Hematopoietic multipotent progenitor cell treated with erythropoietin and hydrocortisone succinate and interleukin-3 and kit ligand, for 15 days (in vitro differentiated cells): Measurements from ENCODE around the gene USP5.
"Not testable (repeated sequence)": the region's sequence is repeated elsewhere in the genome, so short reads cannot be mapped to it uniquely, and the experiment has no call there.

Source experiments
- DNase-seq: peaks from one replicate; pipeline ENCODE4 v3.0.0-alpha.2; 2015; ENCODE audit warnings: low spot score

Gene USP5

DNA sequence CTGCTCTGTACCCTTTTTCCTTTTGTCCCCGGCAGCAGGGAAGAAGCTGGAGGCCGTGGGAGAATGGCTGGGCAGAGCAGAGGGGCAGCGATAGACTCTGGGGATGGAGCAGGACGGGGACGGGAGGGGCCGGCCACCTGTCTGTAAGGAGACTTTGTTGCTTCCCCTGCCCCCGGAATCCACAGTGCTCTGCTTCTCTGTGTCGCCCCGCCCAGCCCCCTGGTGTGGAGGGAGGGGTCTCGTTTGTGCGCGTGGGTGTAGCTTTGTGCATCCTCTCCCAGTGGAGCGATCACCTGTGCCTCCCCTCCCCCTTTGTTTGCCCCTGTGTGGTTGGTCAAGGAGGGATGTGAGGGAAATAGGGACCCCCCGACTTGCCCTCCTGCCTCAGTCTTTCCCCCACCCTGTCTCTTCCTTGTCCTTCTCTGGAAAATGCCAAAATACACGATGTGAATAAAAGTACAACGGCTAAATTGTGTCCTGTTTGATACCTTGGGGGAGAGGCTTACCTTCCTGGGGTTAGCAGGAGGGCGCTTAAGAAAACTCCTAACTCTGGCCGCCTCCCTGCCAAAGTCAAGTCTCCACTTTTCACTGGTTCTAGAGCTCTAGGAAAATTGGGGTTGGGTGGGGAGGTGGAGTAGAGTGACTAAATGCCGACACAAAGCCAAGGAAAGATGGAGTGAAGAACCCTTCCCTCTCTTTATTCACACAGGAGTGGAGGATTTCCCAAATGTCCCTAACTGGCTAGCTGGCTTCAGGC lies 14.4 kb downstream of the USP5 start:
- DNase-seq = no peak

DNA sequence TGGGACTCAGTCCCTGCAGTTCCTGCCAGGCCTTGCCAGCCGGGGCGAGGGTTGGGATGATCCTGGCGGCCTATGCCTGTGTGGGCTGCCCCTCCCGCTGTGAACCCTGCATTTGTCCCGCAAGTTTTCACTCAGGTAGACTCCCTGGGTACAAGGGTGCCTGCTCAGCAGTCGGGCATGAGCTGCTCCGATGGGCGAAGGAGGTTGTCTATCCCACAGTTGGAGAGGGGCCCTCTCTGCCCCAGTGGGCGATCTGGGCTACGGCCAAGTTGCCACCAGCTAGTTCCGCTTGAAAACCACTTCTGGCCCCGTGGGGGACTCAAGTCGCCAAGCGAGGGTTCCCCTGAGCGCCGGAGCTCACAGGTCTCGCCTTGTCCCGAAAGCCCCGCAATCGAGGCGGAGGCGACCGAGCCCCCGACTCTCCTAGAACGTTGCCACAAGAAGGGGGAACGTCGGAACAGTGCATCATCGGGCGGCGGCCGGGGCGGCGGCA lies 15.0 kb downstream of the USP5 start:
- no peak for DNase-seq

DNA sequence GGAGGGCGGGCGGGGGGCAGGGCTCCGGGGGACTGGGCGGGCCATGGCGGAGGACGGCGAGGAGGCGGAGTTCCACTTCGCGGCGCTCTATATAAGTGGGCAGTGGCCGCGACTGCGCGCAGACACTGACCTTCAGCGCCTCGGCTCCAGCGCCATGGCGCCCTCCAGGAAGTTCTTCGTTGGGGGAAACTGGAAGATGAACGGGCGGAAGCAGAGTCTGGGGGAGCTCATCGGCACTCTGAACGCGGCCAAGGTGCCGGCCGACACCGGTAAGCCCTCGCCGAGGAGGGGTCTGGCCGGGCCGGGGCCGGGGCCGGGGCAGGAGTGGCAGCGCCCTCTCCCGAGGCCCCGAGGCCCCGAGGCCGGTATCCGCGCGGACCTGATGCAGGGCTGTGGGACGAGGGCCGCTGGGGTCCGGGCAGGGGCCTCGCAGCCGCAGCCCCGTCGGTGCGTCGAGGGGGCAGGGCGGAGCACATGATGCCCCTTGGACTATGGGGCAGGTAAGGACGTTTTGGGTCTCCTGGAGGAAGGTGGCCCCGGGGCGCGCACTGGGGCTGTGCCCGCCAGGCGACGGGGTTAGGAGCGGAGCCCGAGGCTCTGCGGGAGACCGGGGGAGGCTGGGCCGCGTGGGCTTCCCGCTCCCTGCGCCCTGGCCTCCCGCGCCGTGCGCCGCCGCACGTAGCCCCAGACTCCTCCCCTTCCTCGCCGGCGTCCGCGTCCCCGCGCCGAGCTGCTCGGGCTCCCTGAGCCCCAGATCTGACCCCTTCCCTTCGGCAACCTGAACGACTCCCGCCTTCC lies 15.7 kb downstream of the USP5 start, which contains the start of gene TPI1:
Gene TPI1, plus strand, starts transcription at position 119 of the 798 bp plus-strand sequence. Its CDS starts 36 bp downstream, at position 155.
- DNase-seq = peak; percentile 82

- DNase-seq = peak; percentile 40
Measured at GRCh38 chr12:6868211-6869048, 16.5 kb downstream of the USP5 start.

DNA sequence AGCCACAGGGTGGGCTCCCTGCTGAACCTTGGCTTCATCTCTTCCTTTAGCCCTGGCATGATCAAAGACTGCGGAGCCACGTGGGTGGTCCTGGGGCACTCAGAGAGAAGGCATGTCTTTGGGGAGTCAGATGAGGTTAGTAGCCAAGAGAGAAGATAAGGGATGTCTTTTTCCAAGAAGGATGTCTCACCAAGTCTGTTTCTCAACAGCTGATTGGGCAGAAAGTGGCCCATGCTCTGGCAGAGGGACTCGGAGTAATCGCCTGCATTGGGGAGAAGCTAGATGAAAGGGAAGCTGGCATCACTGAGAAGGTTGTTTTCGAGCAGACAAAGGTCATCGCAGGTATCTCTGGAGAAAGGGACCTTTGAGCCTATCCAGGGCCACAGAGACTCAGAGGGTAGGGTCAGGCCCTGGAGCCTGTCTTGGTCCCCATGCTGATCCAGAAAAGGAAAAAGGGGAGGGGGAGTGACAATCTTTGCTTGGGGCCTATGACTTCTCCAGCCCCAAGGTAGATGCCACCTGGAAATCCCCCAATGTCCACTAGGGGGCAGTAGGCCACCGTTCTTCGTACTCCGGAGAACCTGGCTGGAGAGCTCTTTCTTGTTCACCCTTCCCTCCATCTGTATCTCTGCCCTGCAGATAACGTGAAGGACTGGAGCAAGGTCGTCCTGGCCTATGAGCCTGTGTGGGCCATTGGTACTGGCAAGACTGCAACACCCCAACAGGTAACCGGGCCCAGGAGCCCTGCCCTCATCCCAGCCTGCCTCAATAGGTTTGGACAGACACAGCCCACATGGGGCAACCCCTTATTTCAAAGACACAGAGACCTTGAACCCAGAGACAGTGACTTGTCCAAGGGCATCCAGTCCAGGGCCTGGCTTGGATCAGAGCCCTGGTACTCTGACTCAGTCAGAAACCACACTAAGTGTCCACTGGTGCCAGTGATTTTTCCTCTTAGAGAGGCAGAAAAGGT lies 17.4 kb downstream of the USP5 start:
- DNase-seq = peak; percentile 92

DNA sequence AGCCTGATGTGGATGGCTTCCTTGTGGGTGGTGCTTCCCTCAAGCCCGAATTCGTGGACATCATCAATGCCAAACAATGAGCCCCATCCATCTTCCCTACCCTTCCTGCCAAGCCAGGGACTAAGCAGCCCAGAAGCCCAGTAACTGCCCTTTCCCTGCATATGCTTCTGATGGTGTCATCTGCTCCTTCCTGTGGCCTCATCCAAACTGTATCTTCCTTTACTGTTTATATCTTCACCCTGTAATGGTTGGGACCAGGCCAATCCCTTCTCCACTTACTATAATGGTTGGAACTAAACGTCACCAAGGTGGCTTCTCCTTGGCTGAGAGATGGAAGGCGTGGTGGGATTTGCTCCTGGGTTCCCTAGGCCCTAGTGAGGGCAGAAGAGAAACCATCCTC lies 18.4 kb downstream of the USP5 start:
- not testable (repeated sequence) for DNase-seq

- DNase-seq = peak; percentile 60
Measured at GRCh38 chr12:6871052-6871957, 19.4 kb downstream of the USP5 start.

DNA sequence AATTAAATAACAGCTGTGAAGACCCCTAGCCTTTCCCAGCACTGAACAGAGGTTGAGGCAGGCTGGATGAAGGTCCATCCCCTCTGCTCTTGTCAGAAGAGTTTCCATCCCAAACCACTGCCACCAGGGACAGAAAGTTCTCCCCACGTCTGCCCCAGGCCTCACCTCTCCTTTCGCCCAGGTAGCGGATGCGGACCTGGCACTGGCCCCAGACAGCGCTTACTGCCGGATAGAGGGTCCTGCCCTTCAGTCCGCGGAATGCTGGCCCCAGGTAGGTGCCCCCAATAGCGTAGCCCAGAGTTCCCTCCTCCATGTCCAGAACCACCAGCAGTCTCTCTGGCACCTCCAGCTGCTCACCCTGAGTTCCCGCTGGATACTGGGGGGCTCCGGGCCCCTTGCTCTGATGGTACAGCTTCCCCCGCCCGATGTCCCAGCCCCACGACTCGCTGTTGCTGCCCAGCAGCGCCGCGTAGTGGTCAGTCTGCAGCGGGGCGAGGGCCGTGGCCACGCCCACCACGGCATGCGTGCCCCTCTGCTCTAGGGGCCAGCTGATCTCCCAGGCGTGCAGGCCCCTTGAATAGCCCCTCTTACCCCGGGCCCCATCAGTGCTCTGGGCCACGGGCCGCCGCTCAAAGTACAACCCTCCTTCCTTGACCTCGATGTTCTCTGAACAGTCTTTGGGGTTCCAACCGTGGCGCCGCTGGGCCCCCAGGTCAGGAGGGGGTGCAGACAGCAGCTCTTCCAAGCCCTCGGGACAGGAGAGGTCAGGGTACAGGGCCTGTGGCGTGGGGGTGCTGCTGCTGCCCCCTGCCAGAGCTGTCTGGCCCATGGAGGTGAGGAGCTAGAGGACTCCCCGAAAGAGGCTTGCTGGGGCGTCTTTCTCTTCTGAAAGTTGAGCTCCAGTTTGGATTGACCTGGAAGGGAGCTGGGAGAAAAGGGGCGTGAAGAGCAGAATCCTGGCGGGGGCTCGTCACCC lies 20.4 kb downstream of the USP5 start:
- peak; percentile 86 for DNase-seq

GRCh38 chr12:6873094-6874014 lies 21.4 kb downstream of the USP5 start, which contains the start of gene SPSB2:
Gene SPSB2 (minus strand): TSS chr12:6873303. CDS start chr12:6872901, 402 bp downstream.
- peak; percentile 97 for DNase-seq

- DNase-seq = not testable (repeated sequence)
Measured at GRCh38 chr12:6874015-6874368, 22.0 kb downstream of the USP5 start.

GRCh38 chr12:6879824-6880223 lies 27.9 kb downstream of the USP5 start:
- DNase-seq = not testable (repeated sequence)

GRCh38 chr12:6883252-6883651 lies 31.3 kb downstream of the USP5 start:
- no peak for DNase-seq

DNA sequence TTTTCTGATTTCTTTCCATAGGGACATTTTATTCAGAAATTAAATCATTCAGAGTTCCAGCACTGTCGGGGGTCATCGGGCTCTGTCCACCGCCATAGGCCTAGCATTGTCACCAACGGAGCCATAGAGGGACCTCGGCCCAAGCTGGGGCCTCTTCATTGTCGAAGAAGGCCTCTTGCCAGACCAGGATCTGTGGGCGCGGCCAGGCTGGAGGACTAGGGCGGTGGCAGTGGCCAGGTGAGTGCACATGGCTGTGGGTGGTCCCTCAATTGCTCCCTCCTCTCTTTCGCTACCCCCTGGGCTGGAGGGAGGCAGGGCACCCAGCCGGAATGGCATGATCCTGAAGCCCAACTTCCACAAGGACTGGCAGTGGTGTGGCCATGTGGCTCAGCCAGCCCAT lies 31.7 kb downstream of the USP5 start:
- no peak for DNase-seq

DNA sequence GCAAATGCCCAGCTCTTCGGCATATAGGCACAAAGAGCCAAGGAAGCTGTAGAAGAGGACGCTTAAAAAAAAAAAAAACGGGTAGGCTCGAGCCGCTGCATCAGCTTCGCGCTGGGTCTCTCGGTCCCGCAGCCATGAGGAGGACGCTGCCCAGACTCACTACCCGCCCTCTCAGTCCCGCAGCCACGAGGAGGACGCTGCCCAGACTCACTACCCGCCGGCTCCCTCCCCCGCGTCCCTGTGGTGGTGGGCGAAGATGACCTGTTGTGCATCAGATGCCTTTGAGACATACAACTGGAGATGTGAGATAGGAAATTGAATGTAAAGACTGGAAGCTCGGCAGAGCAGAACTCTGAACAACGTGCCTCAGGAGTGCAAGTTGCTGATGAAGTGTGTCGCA lies 32.6 kb downstream of the USP5 start:
- DNase-seq = no peak

GRCh38 chr12:6886206-6886999 lies 34.5 kb downstream of the USP5 start:
- not testable (repeated sequence) for DNase-seq

DNA sequence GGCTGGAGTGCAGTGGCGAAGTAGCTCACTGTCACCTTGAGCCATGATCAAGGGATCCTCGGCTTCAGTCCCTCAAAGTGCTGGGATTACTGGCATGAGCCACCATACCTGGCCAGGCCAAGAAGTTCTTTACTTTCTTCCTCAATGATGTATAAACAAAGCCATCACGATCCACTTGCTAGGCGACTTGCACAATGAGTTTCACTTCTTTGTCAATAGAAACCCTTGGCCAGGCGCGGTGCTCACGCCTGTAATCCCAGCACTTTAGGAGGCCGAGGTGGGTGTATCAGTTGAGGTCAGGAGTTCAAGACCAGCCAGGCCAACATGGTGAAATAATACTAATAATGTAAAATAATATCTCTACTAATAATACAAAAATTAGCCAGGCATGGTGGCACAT lies 35.5 kb downstream of the USP5 start:
- DNase-seq = no peak

DNA sequence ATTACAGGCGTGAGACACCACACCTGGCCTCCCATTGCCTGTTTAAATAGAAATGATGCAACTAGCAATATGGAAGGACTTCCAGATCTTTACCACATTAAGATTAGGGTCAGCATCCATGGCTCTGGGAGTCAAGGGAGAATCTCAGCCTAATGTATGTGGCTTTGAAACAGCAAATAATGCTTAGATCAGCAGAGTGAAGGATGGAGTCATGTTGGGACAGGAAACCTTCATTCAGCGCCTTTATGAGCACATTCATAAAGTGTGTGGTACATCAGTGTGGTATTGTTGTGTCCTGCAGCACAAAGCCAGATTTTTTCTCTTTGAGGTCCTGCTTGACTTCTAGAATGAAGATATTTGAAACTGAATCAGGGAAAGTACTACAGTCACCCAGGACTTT lies 36.4 kb downstream of the USP5 start:
- DNase-seq = no peak
